ENCODE measurements around the gene NRG3. TPM values are rescaled to one million over a fixed set of nuclear protein-coding genes. Genes with fewer than 3 reads are reported as not detected.

NRG3 gene
- polyA plus RNA-seq, 2 donors = 0.01 to 0.04 TPM

DNA sequence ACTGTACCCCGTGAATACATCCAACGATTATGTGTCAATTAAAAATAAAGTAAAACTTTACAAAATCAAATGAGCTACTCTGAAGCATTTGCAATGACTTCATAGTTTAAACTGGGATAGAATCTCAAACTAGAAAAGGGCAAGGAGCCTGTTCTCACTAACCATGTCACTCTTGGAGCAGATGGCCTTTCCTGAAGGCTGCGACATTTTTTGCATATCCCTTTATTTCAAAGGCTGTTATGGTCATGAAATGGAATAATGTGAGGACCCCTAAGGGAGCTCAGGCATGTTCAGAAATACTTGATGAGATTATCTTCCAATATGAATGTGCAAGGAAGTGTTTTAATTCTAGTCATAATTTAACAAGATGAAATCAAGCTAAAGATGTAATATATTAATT, 679.4 kb downstream of the NRG3 start:
- 89 to 93% methylated on average over 3 of the region's 3 CpGs for WGBS, 2 donors
- H3K36me3 ChIP-seq (ENCODE audit: control insufficient read depth in 2 of 2, insufficient read depth in 2 of 2, low read length in 1 of 2) = no peaks in the 10 kb centered on the region
- H3K27ac ChIP-seq (ENCODE audit: low read depth in 2 of 2, low read length in 1 of 2) = no peak overlapping the region
- no peaks in the 10 kb centered on the region for H3K9me3 ChIP-seq (ENCODE audit: control insufficient read depth in 2 of 2, insufficient read depth in 1 of 2, low read depth in 1 of 2, low read length in 1 of 2)
- H3K4me1 ChIP-seq (ENCODE audit: control insufficient read depth in 2 of 2, insufficient read depth in 2 of 2, low read length in 1 of 2) = no peaks in the 10 kb centered on the region
- no peak overlapping the region for H3K4me3 ChIP-seq (ENCODE audit: low read depth in 1 of 2, low read length in 2 of 2)
- no peaks in the 10 kb centered on the region for H3K27me3 ChIP-seq (ENCODE audit: control insufficient read depth in 1 of 2, insufficient read depth in 2 of 2, low read length in 2 of 2)

- Histone ChIP-seq H3K4me1 (ENCODE audit: control insufficient read depth in 2 of 2, insufficient read depth in 2 of 2, low read length in 1 of 2) (no peaks in the 10 kb centered on the region), H3K36me3 (ENCODE audit: control insufficient read depth in 2 of 2, insufficient read depth in 2 of 2, low read length in 1 of 2) (no peaks in the 10 kb centered on the region), H3K9me3 (ENCODE audit: control insufficient read depth in 2 of 2, insufficient read depth in 1 of 2, low read depth in 1 of 2, low read length in 1 of 2) (no peaks in the 10 kb centered on the region), H3K27ac (ENCODE audit: low read depth in 2 of 2, low read length in 1 of 2) (no peak overlapping the region), H3K27me3 (ENCODE audit: control insufficient read depth in 1 of 2, insufficient read depth in 2 of 2, low read length in 2 of 2) (no peaks in the 10 kb centered on the region), H3K4me3 (ENCODE audit: low read depth in 1 of 2, low read length in 2 of 2) (no peak overlapping the region)
- WGBS, 2 donors = 67 to 69% methylated on average over 2 of the region's 2 CpGs
Observed at GRCh38 chr10:82558014-82558607, 683.1 kb downstream of the NRG3 start.

GRCh38 chr10:82564353-82565196, 689.6 kb downstream of the NRG3 start:
- H3K4me3 ChIP-seq (ENCODE audit: low read depth in 1 of 2, low read length in 2 of 2) = no peak overlapping the region
- no peak overlapping the region for H3K27ac ChIP-seq (ENCODE audit: low read depth in 2 of 2, low read length in 1 of 2)
- H3K27me3 ChIP-seq (ENCODE audit: control insufficient read depth in 1 of 2, insufficient read depth in 2 of 2, low read length in 2 of 2) = no peaks in the 10 kb centered on the region
- 70 to 77% methylated on average over 7 of the region's 7 CpGs for WGBS, 2 donors
- H3K4me1 ChIP-seq (ENCODE audit: control insufficient read depth in 2 of 2, insufficient read depth in 2 of 2, low read length in 1 of 2) = no peaks in the 10 kb centered on the region
- H3K36me3 ChIP-seq (ENCODE audit: control insufficient read depth in 2 of 2, insufficient read depth in 2 of 2, low read length in 1 of 2) = no peaks in the 10 kb centered on the region
- H3K9me3 ChIP-seq (ENCODE audit: control insufficient read depth in 2 of 2, insufficient read depth in 1 of 2, low read depth in 1 of 2, low read length in 1 of 2) = no peaks in the 10 kb centered on the region

- no peaks in the 10 kb centered on the region for H3K27me3 ChIP-seq (ENCODE audit: control insufficient read depth in 1 of 2, insufficient read depth in 2 of 2, low read length in 2 of 2)
- H3K9me3 ChIP-seq (ENCODE audit: control insufficient read depth in 2 of 2, insufficient read depth in 1 of 2, low read depth in 1 of 2, low read length in 1 of 2) = no peaks in the 10 kb centered on the region
- H3K4me1 ChIP-seq (ENCODE audit: control insufficient read depth in 2 of 2, insufficient read depth in 2 of 2, low read length in 1 of 2) = no peaks in the 10 kb centered on the region
- no peak overlapping the region for H3K27ac ChIP-seq (ENCODE audit: low read depth in 2 of 2, low read length in 1 of 2)
- H3K4me3 ChIP-seq (ENCODE audit: low read depth in 1 of 2, low read length in 2 of 2) = no peak overlapping the region
- H3K36me3 ChIP-seq (ENCODE audit: control insufficient read depth in 2 of 2, insufficient read depth in 2 of 2, low read length in 1 of 2) = no peaks in the 10 kb centered on the region
Observed at GRCh38 chr10:82565197-82565575, 690.2 kb downstream of the NRG3 start.

- Histone ChIP-seq H3K36me3 (ENCODE audit: control insufficient read depth in 2 of 2, insufficient read depth in 2 of 2, low read length in 1 of 2) (no peaks in the 10 kb centered on the region), H3K9me3 (ENCODE audit: control insufficient read depth in 2 of 2, insufficient read depth in 1 of 2, low read depth in 1 of 2, low read length in 1 of 2) (no peaks in the 10 kb centered on the region), H3K27ac (ENCODE audit: low read depth in 2 of 2, low read length in 1 of 2) (no peak overlapping the region), H3K4me3 (ENCODE audit: low read depth in 1 of 2, low read length in 2 of 2) (no peak overlapping the region), H3K4me1 (ENCODE audit: control insufficient read depth in 2 of 2, insufficient read depth in 2 of 2, low read length in 1 of 2) (no peaks in the 10 kb centered on the region), H3K27me3 (ENCODE audit: control insufficient read depth in 1 of 2, insufficient read depth in 2 of 2, low read length in 2 of 2) (no peaks in the 10 kb centered on the region)
- 75 to 76% methylated on average over 1 of the region's 1 CpG for WGBS, 2 donors
Observed at GRCh38 chr10:82572744-82573143, 697.8 kb downstream of the NRG3 start.

GRCh38 chr10:82574081-82574480, 699.1 kb downstream of the NRG3 start:
- 58 to 63% methylated on average over 2 of the region's 2 CpGs for WGBS, 2 donors
- no peak overlapping the region for H3K4me3 ChIP-seq (ENCODE audit: low read depth in 1 of 2, low read length in 2 of 2)
- no peaks in the 10 kb centered on the region for H3K9me3 ChIP-seq (ENCODE audit: control insufficient read depth in 2 of 2, insufficient read depth in 1 of 2, low read depth in 1 of 2, low read length in 1 of 2)
- H3K36me3 ChIP-seq (ENCODE audit: control insufficient read depth in 2 of 2, insufficient read depth in 2 of 2, low read length in 1 of 2) = no peaks in the 10 kb centered on the region
- no peak overlapping the region for H3K27ac ChIP-seq (ENCODE audit: low read depth in 2 of 2, low read length in 1 of 2)
- H3K27me3 ChIP-seq (ENCODE audit: control insufficient read depth in 1 of 2, insufficient read depth in 2 of 2, low read length in 2 of 2) = no peaks in the 10 kb centered on the region
- no peaks in the 10 kb centered on the region for H3K4me1 ChIP-seq (ENCODE audit: control insufficient read depth in 2 of 2, insufficient read depth in 2 of 2, low read length in 1 of 2)

- H3K4me3 ChIP-seq (ENCODE audit: low read depth in 1 of 2, low read length in 2 of 2) = no peak overlapping the region
- no peak overlapping the region for H3K27ac ChIP-seq (ENCODE audit: low read depth in 2 of 2, low read length in 1 of 2)
- WGBS, 2 donors = 68 to 70% methylated on average over 3 of the region's 3 CpGs
- H3K36me3 ChIP-seq (ENCODE audit: control insufficient read depth in 2 of 2, insufficient read depth in 2 of 2, low read length in 1 of 2) = no peaks in the 10 kb centered on the region
- no peaks in the 10 kb centered on the region for H3K27me3 ChIP-seq (ENCODE audit: control insufficient read depth in 1 of 2, insufficient read depth in 2 of 2, low read length in 2 of 2)
- no peaks in the 10 kb centered on the region for H3K9me3 ChIP-seq (ENCODE audit: control insufficient read depth in 2 of 2, insufficient read depth in 1 of 2, low read depth in 1 of 2, low read length in 1 of 2)
- no peaks in the 10 kb centered on the region for H3K4me1 ChIP-seq (ENCODE audit: control insufficient read depth in 2 of 2, insufficient read depth in 2 of 2, low read length in 1 of 2)
Observed at GRCh38 chr10:82575318-82575717, 700.3 kb downstream of the NRG3 start.

DNA sequence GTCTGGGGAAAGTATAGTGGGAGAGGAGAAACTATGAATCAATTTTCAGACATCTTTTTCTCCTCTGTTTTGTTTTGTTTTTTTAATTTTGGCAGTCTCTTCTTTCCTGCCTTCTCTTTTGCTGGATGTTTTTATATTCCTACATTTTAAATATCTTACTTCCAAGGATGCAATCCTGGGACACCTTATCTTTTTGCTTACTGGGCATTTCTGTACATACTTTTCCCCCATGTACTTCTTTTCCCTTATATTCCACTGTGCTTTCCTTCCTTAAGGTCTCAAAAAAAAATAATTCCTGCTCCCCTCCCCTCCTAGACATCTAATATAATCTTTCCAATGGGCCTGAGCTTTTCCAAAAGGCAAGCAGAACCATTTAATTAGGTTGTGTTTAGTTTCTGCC, 701.1 kb downstream of the NRG3 start:
- no peaks in the 10 kb centered on the region for H3K27me3 ChIP-seq (ENCODE audit: control insufficient read depth in 1 of 2, insufficient read depth in 2 of 2, low read length in 2 of 2)
- H3K36me3 ChIP-seq (ENCODE audit: control insufficient read depth in 2 of 2, insufficient read depth in 2 of 2, low read length in 1 of 2) = no peaks in the 10 kb centered on the region
- no peaks in the 10 kb centered on the region for H3K4me1 ChIP-seq (ENCODE audit: control insufficient read depth in 2 of 2, insufficient read depth in 2 of 2, low read length in 1 of 2)
- no peak overlapping the region for H3K27ac ChIP-seq (ENCODE audit: low read depth in 2 of 2, low read length in 1 of 2)
- H3K9me3 ChIP-seq (ENCODE audit: control insufficient read depth in 2 of 2, insufficient read depth in 1 of 2, low read depth in 1 of 2, low read length in 1 of 2) = no peaks in the 10 kb centered on the region
- no peak overlapping the region for H3K4me3 ChIP-seq (ENCODE audit: low read depth in 1 of 2, low read length in 2 of 2)

GRCh38 chr10:82581940-82582339, 706.9 kb downstream of the NRG3 start:
- H3K4me1 ChIP-seq (ENCODE audit: control insufficient read depth in 2 of 2, insufficient read depth in 2 of 2, low read length in 1 of 2) = no peaks in the 10 kb centered on the region
- no peak overlapping the region for H3K4me3 ChIP-seq (ENCODE audit: low read depth in 1 of 2, low read length in 2 of 2)
- no peak overlapping the region for H3K27ac ChIP-seq (ENCODE audit: low read depth in 2 of 2, low read length in 1 of 2)
- no peaks in the 10 kb centered on the region for H3K27me3 ChIP-seq (ENCODE audit: control insufficient read depth in 1 of 2, insufficient read depth in 2 of 2, low read length in 2 of 2)
- no peaks in the 10 kb centered on the region for H3K36me3 ChIP-seq (ENCODE audit: control insufficient read depth in 2 of 2, insufficient read depth in 2 of 2, low read length in 1 of 2)
- WGBS, 2 donors = 75 to 80% methylated on average over 3 of the region's 3 CpGs
- H3K9me3 ChIP-seq (ENCODE audit: control insufficient read depth in 2 of 2, insufficient read depth in 1 of 2, low read depth in 1 of 2, low read length in 1 of 2) = no peaks in the 10 kb centered on the region

- peaks cover 0 to 3% of the 10 kb centered on the region in 2 donors for H3K9me3 ChIP-seq (ENCODE audit: control insufficient read depth in 2 of 2, insufficient read depth in 1 of 2, low read depth in 1 of 2, low read length in 1 of 2)
- WGBS, 2 donors = 32 to 34% methylated on average over 2 of the region's 2 CpGs
- H3K27ac ChIP-seq (ENCODE audit: low read depth in 2 of 2, low read length in 1 of 2) = no peak overlapping the region
Observed at GRCh38 chr10:82591421-82591820, 716.4 kb downstream of the NRG3 start.

More at GRCh38 chr10:82591421-82591820, 716.4 kb downstream of the NRG3 start:
- H3K4me3 ChIP-seq (ENCODE audit: low read depth in 1 of 2, low read length in 2 of 2) = no peak overlapping the region
- H3K27me3 ChIP-seq (ENCODE audit: control insufficient read depth in 1 of 2, insufficient read depth in 2 of 2, low read length in 2 of 2) = no peaks in the 10 kb centered on the region
- no peaks in the 10 kb centered on the region for H3K4me1 ChIP-seq (ENCODE audit: control insufficient read depth in 2 of 2, insufficient read depth in 2 of 2, low read length in 1 of 2)
- no peaks in the 10 kb centered on the region for H3K36me3 ChIP-seq (ENCODE audit: control insufficient read depth in 2 of 2, insufficient read depth in 2 of 2, low read length in 1 of 2)

All from esophagus (tissue), 2 donors.